ENCODE data around the gene DAND5. TPM values are rescaled to one million over a fixed set of nuclear protein-coding genes. Genes with fewer than 3 reads are reported as not detected.

Gene DAND5
- total and polyA plus RNA-seq, 2 donors (not counting 1 experiment from before 2014, with no cell fraction given) = not detected

GRCh38 chr19:12945479-12946091 is 23.8 kb upstream of the DAND5 start, which contains the start of gene RAD23A:
TSS of gene RAD23A (plus strand) at chr19:12945862. CDS start at chr19:12945949, 87 bp downstream.
- ChIA-PET CTCF (interaction anchor here (1.0 to 1.4 kb wide), 4 partner anchors 10 to 149 kb away, joined by 3 to 5 read pairs (median 3); partner anchors contain the start of gene GADD45GIP1), POLR2A (interaction anchor here (0.9 kb wide), 1 partner anchor 149 kb away, joined by 4 read pairs; no protein-coding TSS in a partner anchor)
- Histone ChIP-seq H3K9ac (ENCODE audit: low read length) (peak within 1 kb of the TSS; percentile 94), H2AFZ (ENCODE audit: insufficient read depth, low read depth, low read length, poor library complexity, severe bottlenecking) (peak within 1 kb of the TSS; percentile 71), H4K20me1 (ENCODE audit: control insufficient read depth, insufficient read depth, low read length, poor library complexity, severe bottlenecking) (peaks cover 41% of the 10 kb centered on the region), H3K27me3 (replicated peaks in 1 of 4; ENCODE audit: control extremely low read depth in 1 of 4, control insufficient read depth in 3 of 4, insufficient read depth in 4 of 4, low read length in 3 of 4) (no peaks in the 10 kb centered on the region), H3K4me1 (ENCODE audit: control insufficient read depth in 2 of 2, insufficient read depth in 2 of 2, low read length in 2 of 2) (peaks cover 20 to 44% of the 10 kb centered on the region in 2 donors), H3K9me3 (ENCODE audit: control extremely low read depth in 1 of 3, control insufficient read depth in 2 of 3, insufficient read depth in 1 of 3, low read length in 2 of 3) (peaks cover 0 to 7% (median 0%) of the 10 kb centered on the region in 3 donors), H3K27ac (ENCODE audit: low read length in 2 of 2) (peak within 1 kb of the TSS; percentile 68 to 86), H3K4me3 (ENCODE audit: control extremely low read depth in 1 of 5, extremely low read depth in 1 of 5, insufficient read depth in 1 of 5, low read depth in 2 of 5, low read length in 4 of 5) (peak within 1 kb of the TSS; percentile 55 to 90 (median 61)), H3K4me2 (replicated peaks; ENCODE audit: low read depth, low read length, poor library complexity, severe bottlenecking) (peak within 1 kb of the TSS; percentile 94), H3K79me2 (ENCODE audit: control insufficient read depth, insufficient read depth, low read length) (peaks cover 47% of the 10 kb centered on the region), H3K36me3 (replicated peaks in 1 of 2; ENCODE audit: control extremely low read depth in 1 of 2, control insufficient read depth in 1 of 2, extremely low read depth in 1 of 2, insufficient read depth in 2 of 2, low read length in 1 of 2) (peaks cover 0 to 76% of the 10 kb centered on the region in 2 experiments)
- WGBS (ENCODE audit: insufficient coverage) = under 1% methylated on average over 52 of the region's 62 CpGs
- peak; percentile 88 for ATAC-seq (ENCODE audit: low read depth)
- H3K27me3 Mint-ChIP-seq = no peaks in the 10 kb centered on the region
- intact Hi-C loops (cut with micrococcal nuclease) = loop anchor here (1.0 kb wide), 3 partner anchors 12 to 55 kb away; partner anchors contain the start of genes FARSA and GADD45GIP1
- peak; percentile 100 for DNase-seq
- H3K27ac Mint-ChIP-seq = peak within 1 kb of the TSS; percentile 99
- peaks cover 48% of the 10 kb centered on the region for H3K4me1 Mint-ChIP-seq
- H3K4me3 Mint-ChIP-seq = peak within 1 kb of the TSS; percentile 95
- TF ChIP-seq CTCF (IDR thresholded peaks at IDR 0.05) (no peak), EZH2 (IDR thresholded peaks at IDR 0.05; ENCODE audit: borderline replicate concordance, insufficient read depth, low read depth, low read length, poor library complexity, severe bottlenecking) (no peak)
- no peaks in the 10 kb centered on the region for H3K9me3 Mint-ChIP-seq (ENCODE audit: insufficient read depth)

All from B cell (primary cell).